ENCODE measurements around the gene TMEM163.
A peak's percentile ranks its signal among the peaks of the same experiment; 100 is the strongest.
"Not testable (repeated sequence)": the region's sequence is repeated elsewhere in the genome, so short reads cannot be mapped to it uniquely, and the experiment has no call there.

Gene TMEM163

GRCh38 chr2:134718817-134719814, at the start of gene TMEM163:
TMEM163 (minus strand) TSS chr2:134719000.
- H3K27me3 Mint-ChIP-seq = peaks cover 65% of the 10 kb centered on the region

DNA sequence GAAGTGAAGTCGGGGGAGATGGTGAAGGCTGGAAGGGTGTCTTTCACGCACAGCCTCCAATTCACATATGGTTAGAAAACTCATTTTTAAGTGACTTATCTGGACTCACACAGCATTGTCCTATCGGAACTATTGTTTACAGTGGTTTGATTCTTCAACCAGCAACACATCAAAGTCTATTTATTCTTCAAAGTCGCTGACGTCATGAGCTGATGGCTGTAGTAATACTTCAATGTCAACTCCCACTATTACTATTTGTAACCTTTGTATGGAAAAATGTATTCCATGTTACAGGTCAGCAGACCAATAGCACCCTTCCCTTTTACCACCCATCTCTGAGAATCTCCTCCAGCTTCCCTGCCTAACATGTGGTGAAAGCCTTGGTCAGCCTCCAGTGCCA, 47.8 kb upstream of the TMEM163 start:
- Mint-ChIP-seq H3K27me3 (peaks cover 25% of the 10 kb centered on the region), H3K36me3 (ENCODE audit: low read depth) (no peaks in the 10 kb centered on the region), H3K9me3 (no peaks in the 10 kb centered on the region), H3K4me3 (no peak overlapping the region), H3K27ac (no peak overlapping the region), H3K4me1 (ENCODE audit: low read depth) (no peaks in the 10 kb centered on the region)
- no peak for DNase-seq

More at GRCh38 chr2:134718817-134719814, at the start of gene TMEM163:
- peak; percentile 52 for DNase-seq
- H3K36me3 Mint-ChIP-seq (ENCODE audit: low read depth) = no peaks in the 10 kb centered on the region
- H3K4me3 Mint-ChIP-seq = peak within 1 kb of the TSS; percentile 58
- no peaks in the 10 kb centered on the region for H3K9me3 Mint-ChIP-seq
- no peak within 1 kb of the TSS for H3K27ac Mint-ChIP-seq
- peaks cover 18% of the 10 kb centered on the region for H3K4me1 Mint-ChIP-seq (ENCODE audit: low read depth)

- no peak overlapping the region for H3K4me3 Mint-ChIP-seq
Observed at GRCh38 chr2:134765987-134766386, 47.2 kb upstream of the TMEM163 start.

GRCh38 chr2:134764164-134764563, 45.4 kb upstream of the TMEM163 start:
- no peak for DNase-seq
- peaks cover 31% of the 10 kb centered on the region for H3K27me3 Mint-ChIP-seq
- no peak overlapping the region for H3K27ac Mint-ChIP-seq
- no peak overlapping the region for H3K4me3 Mint-ChIP-seq
- no peaks in the 10 kb centered on the region for H3K36me3 Mint-ChIP-seq (ENCODE audit: low read depth)
- no peaks in the 10 kb centered on the region for H3K9me3 Mint-ChIP-seq
- no peaks in the 10 kb centered on the region for H3K4me1 Mint-ChIP-seq (ENCODE audit: low read depth)

More at GRCh38 chr2:134765987-134766386, 47.2 kb upstream of the TMEM163 start:
- DNase-seq = no peak
- Mint-ChIP-seq H3K4me1 (ENCODE audit: low read depth) (no peaks in the 10 kb centered on the region), H3K27me3 (peaks cover 26% of the 10 kb centered on the region), H3K27ac (no peak overlapping the region), H3K9me3 (no peaks in the 10 kb centered on the region), H3K36me3 (ENCODE audit: low read depth) (no peaks in the 10 kb centered on the region)

- no peak for DNase-seq
- Mint-ChIP-seq H3K27ac (no peak overlapping the region), H3K27me3 (peaks cover 33% of the 10 kb centered on the region), H3K9me3 (no peaks in the 10 kb centered on the region), H3K4me1 (ENCODE audit: low read depth) (peaks cover 6% of the 10 kb centered on the region), H3K36me3 (ENCODE audit: low read depth) (no peaks in the 10 kb centered on the region), H3K4me3 (no peak overlapping the region)
Observed at GRCh38 chr2:134763164-134763710, 44.4 kb upstream of the TMEM163 start.

GRCh38 chr2:134762508-134762907, 43.7 kb upstream of the TMEM163 start:
- Mint-ChIP-seq H3K27ac (no peak overlapping the region), H3K9me3 (no peaks in the 10 kb centered on the region), H3K4me3 (no peak overlapping the region), H3K36me3 (ENCODE audit: low read depth) (no peaks in the 10 kb centered on the region), H3K27me3 (peaks cover 40% of the 10 kb centered on the region), H3K4me1 (ENCODE audit: low read depth) (peaks cover 7% of the 10 kb centered on the region)
- no peak for DNase-seq

GRCh38 chr2:134760385-134760784, 41.6 kb upstream of the TMEM163 start:
- DNase-seq = no peak
- H3K27ac Mint-ChIP-seq = no peak overlapping the region
- peaks cover 50% of the 10 kb centered on the region for H3K27me3 Mint-ChIP-seq
- H3K4me1 Mint-ChIP-seq (ENCODE audit: low read depth) = peaks cover 7% of the 10 kb centered on the region
- no peak overlapping the region for H3K4me3 Mint-ChIP-seq
- no peaks in the 10 kb centered on the region for H3K9me3 Mint-ChIP-seq
- H3K36me3 Mint-ChIP-seq (ENCODE audit: low read depth) = no peaks in the 10 kb centered on the region

- Mint-ChIP-seq H3K9me3 (no peaks in the 10 kb centered on the region), H3K36me3 (ENCODE audit: low read depth) (no peaks in the 10 kb centered on the region), H3K4me3 (no peak overlapping the region), H3K4me1 (ENCODE audit: low read depth) (peaks cover 7% of the 10 kb centered on the region), H3K27me3 (peaks cover 61% of the 10 kb centered on the region), H3K27ac (no peak overlapping the region)
- DNase-seq = no peak
Observed at GRCh38 chr2:134758633-134759032, 39.8 kb upstream of the TMEM163 start.

DNA sequence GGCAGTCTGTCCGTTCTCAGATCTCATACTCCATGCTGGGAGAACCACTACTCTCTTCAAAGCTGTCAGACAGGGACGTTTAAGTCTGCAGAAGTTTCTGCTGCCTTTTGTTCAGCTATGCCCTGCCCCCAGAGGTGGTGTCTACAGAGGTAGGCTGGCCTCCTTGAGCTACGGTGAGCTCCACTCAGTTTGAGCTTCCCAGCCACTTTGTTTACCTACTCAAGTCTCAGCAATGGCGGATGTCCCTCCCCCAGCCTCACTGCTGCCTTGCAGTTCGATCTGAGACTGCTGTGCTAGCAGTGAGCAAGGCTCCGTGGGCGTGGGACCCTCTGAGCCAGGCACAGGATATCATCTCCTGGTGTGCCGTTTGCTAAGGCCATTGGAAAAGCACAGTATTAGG, 33.2 kb upstream of the TMEM163 start:
- H3K36me3 Mint-ChIP-seq (ENCODE audit: low read depth); H3K4me1 Mint-ChIP-seq (ENCODE audit: low read depth); H3K27ac Mint-ChIP-seq; DNase-seq; H3K4me3 Mint-ChIP-seq; H3K9me3 Mint-ChIP-seq: not testable (repeated sequence)
- H3K27me3 Mint-ChIP-seq = peaks cover 81% of the 10 kb centered on the region

- DNase-seq = no peak
- H3K4me3 Mint-ChIP-seq = no peak overlapping the region
Observed at GRCh38 chr2:134745546-134745945, 26.7 kb upstream of the TMEM163 start.

DNA sequence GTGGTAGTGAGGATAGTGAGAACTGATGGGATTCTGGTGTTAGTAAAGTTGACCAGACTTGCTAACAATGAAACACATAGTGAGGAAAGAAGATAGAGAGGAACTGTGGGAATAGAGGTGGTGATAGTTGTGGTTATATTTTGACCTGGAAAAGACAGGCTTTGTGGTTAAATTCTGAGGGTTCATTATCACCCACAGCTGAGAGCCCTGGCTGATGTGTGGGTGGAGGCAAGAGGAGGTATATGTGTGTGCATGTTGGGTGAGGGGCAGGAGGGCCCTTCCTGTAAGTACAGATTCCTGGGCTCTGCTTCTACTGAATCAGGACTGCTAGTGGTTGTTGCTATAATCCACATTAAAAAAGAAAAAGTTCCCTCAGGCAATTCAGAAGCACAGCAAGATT, 26.2 kb upstream of the TMEM163 start:
- DNase-seq = no peak
- no peak overlapping the region for H3K27ac Mint-ChIP-seq
- no peaks in the 10 kb centered on the region for H3K36me3 Mint-ChIP-seq (ENCODE audit: low read depth)
- peaks cover 12% of the 10 kb centered on the region for H3K4me1 Mint-ChIP-seq (ENCODE audit: low read depth)
- no peak overlapping the region for H3K4me3 Mint-ChIP-seq
- H3K27me3 Mint-ChIP-seq = peaks cover 30% of the 10 kb centered on the region
- no peaks in the 10 kb centered on the region for H3K9me3 Mint-ChIP-seq

More at GRCh38 chr2:134745546-134745945, 26.7 kb upstream of the TMEM163 start:
- Mint-ChIP-seq H3K27ac (no peak overlapping the region), H3K36me3 (ENCODE audit: low read depth) (no peaks in the 10 kb centered on the region), H3K4me1 (ENCODE audit: low read depth) (peaks cover 12% of the 10 kb centered on the region), H3K27me3 (peaks cover 35% of the 10 kb centered on the region), H3K9me3 (no peaks in the 10 kb centered on the region)

- Mint-ChIP-seq H3K4me3 (no peak overlapping the region), H3K27me3 (peaks cover 37% of the 10 kb centered on the region), H3K36me3 (ENCODE audit: low read depth) (no peaks in the 10 kb centered on the region), H3K4me1 (ENCODE audit: low read depth) (peaks cover 3% of the 10 kb centered on the region), H3K9me3 (no peaks in the 10 kb centered on the region), H3K27ac (no peak overlapping the region)
- no peak for DNase-seq
Observed at GRCh38 chr2:134739879-134740301, 21.1 kb upstream of the TMEM163 start.

DNA sequence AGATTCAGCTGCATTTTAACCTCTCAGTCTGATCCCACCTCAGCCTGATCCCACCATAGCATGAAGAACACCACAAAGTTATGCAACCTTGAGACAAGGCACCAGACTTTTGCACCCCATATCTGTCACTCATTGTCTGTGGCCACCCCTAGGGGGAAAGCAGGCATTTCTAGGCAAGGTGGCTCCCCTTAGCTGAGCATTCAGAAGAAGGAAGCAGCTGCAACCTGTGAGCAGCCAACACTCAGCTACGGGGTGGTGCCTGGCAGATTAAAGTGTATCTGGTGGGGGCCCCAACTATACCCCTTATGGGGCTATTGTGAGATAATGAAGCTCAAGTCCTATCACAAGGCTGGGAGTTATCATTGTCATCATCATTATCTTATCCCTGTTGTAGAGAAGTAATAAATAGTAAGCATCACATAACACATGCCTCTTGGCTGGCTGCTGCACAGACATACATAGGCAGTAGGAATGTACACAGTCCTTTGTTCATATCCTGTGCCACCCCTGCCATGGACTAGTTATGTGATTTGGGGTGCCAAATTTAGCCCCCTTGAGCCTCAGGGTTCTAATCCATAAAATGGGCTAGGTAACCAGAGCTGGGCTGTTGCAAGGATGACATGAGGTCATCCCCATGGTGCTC, 20.6 kb upstream of the TMEM163 start:
- Mint-ChIP-seq H3K27ac (no peak overlapping the region), H3K4me3 (no peak overlapping the region), H3K27me3 (peaks cover 39% of the 10 kb centered on the region), H3K4me1 (ENCODE audit: low read depth) (no peaks in the 10 kb centered on the region), H3K36me3 (ENCODE audit: low read depth) (no peaks in the 10 kb centered on the region), H3K9me3 (no peaks in the 10 kb centered on the region)
- no peak for DNase-seq

DNA sequence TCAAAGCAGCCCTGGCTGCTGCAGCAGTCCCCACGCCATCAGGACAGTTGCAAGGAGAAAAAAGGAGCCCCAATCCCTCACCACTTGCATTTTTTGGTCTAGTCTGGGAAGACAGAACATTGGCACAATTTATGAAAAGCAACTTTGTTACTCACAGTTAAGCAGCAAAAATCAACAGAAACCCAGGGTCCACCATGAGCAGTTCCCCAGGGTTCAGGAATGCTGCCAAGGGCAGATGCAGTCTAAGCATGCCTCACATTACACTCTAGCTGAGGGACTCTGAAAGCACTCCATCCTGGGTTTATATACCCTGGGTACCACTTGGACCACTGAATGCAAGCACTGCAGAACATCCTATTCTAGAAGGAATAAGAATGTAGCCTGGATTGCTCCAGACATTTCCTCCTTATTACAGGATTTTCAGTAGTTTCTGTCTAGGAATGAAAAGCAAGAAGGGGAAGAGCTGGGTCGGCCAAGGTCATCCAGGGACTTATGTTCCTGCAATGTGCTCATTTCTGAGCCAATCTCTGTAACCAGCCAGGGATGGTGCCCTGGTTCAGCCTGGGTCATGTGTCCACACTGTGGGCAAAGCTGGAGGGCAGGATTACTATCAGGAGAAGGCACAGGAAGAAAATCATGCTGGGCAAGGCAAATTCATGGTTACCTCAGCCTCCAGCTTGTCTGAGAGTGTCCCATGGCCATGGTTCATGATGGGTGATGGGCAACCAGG, 19.5 kb upstream of the TMEM163 start:
- Mint-ChIP-seq H3K27me3 (peaks cover 39% of the 10 kb centered on the region), H3K4me3 (no peak overlapping the region), H3K27ac (no peak overlapping the region), H3K36me3 (ENCODE audit: low read depth) (no peaks in the 10 kb centered on the region), H3K9me3 (no peaks in the 10 kb centered on the region), H3K4me1 (ENCODE audit: low read depth) (no peaks in the 10 kb centered on the region)
- no peak for DNase-seq

Data from activated T-cell treated with anti-CD3 and anti-CD28 coated beads, Interleukin-2, amount 50 U/mL, for 24 hours (primary cell).